GM12878 (cell line): ENCODE results near the gene RBPMS2. TPM values are rescaled to one million over a fixed set of nuclear protein-coding genes. Genes with fewer than 3 reads are reported as not detected.

Experiments used
- BHLHE40 ChIP-seq, 2 experiments: fragments of 450-650 bp in 1 of 2; IDR thresholded peaks; 2 replicates each; pipeline ENCODE4 v1.6.1; 2011 to 2017; ENCODE audit warnings: low read depth in 2 of 2, borderline replicate concordance in 1 of 2, improper control_type of control experiment in 1 of 2, low read length in 1 of 2, mild to moderate bottlenecking in 1 of 2
- BRCA1 ChIP-seq: IDR thresholded peaks from 2 replicates; pipeline ENCODE4 v1.6.1; 2011; ENCODE audit warnings: low read depth, low read length, improper control_type of control experiment
- CHD4 ChIP-seq: fragments of 200-600 bp; sonication (generic); IDR thresholded peaks from 2 replicates; pipeline ENCODE4 v1.6.1; 2016; ENCODE audit warnings: mild to moderate bottlenecking
- CREM ChIP-seq: IDR thresholded peaks from 2 replicates; pipeline ENCODE4 v1.6.1; 2014; ENCODE audit warnings: antibody characterized with exemption, low read depth
- IRF3 ChIP-seq: fragments of 450-650 bp; IDR thresholded peaks from 2 replicates; pipeline ENCODE4 v1.6.1; 2014; ENCODE audit warnings: mild to moderate bottlenecking
- REST ChIP-seq: IDR thresholded peaks from 2 replicates; pipeline ENCODE4 v1.6.1; 2012; ENCODE audit warnings: mild to moderate bottlenecking, low read depth, low read length
- SMARCA5 ChIP-seq: fragments of 450-650 bp; IDR thresholded peaks from 2 replicates; pipeline ENCODE4 v1.6.1; 2017; ENCODE audit warnings: mild to moderate bottlenecking
- YBX1 ChIP-seq: fragments of 450-650 bp; IDR thresholded peaks from 2 replicates; pipeline ENCODE4 v1.6.1; 2016; ENCODE audit warnings: antibody characterized with exemption
- polyA plus RNA-seq, 11 experiments: library from polyadenylated mRNA; depleted of rRNA in 4 of 11; unstranded in 6 of 11; stranded (reverse) in 5 of 11; fragments of >200 nt; fragmentation: Nextera tagmentation in 4 of 11; fragmentation: Illumina TruSeq in 1 of 11; extraction: Ambion mirVana in 4 of 11; extraction: Trizol in 1 of 11; gene quantifications; 1 replicate in 1 of 11; 2 replicates in 10 of 11; pipeline versions ENCODE4 v1.2.1 to v1.2.3, GENCODE V29; 2011 to 2016; ENCODE audit warnings: inconsistent platforms in 2 of 11, missing spikeins in 2 of 11, low read depth in 1 of 11
- total RNA-seq, 4 experiments: library from RNA; depleted of rRNA in 3 of 4; stranded (reverse); fragments of >200 nt in 3 of 4; fragmentation: Illumina TruSeq in 1 of 4; extraction: Trizol in 1 of 4; gene quantifications; 2 replicates each; pipeline versions ENCODE4 v1.2.1 to v1.2.3, GENCODE V29; 2013 to 2021

Gene RBPMS2
- total and polyA plus RNA-seq, 10 of the 15 experiments (the other 5 are each of a cell fraction or from before 2014, with no cell fraction given), result 0.06 to 0.31 (median 0.19) TPM; not detected in 3

GRCh38 chr15:64697911-64698369, 77.4 kb downstream of the RBPMS2 start (continued):
- no peak for TF ChIP-seq BRCA1
- no peak for TF ChIP-seq IRF3
- TF ChIP-seq BHLHE40 (IDR thresholded peaks at IDR 0.05; ENCODE audit: borderline replicate concordance in 1 of 2, low read depth in 2 of 2, low read length in 1 of 2), result no peak
- no peak for TF ChIP-seq REST
- TF ChIP-seq YBX1, result no peak
- TF ChIP-seq SMARCA5, result no peak
- no peak for TF ChIP-seq CHD4
- TF ChIP-seq CREM, result no peak
